Measurements from ENCODE around the gene MTIF2.
"Not testable (repeated sequence)": the region's sequence is repeated elsewhere in the genome, so short reads cannot be mapped to it uniquely, and the experiment has no call there.

MTIF2 gene

GRCh38 chr2:55268907-55269644 is at the start of gene MTIF2:
Gene MTIF2 (minus strand): TSS chr2:55269231. CDS start chr2:55263858, 5,373 bp downstream.
- peak; percentile 97 to 98 (median 97) for DNase-seq

GRCh38 chr2:55314985-55315384 is 46.0 kb upstream of the MTIF2 start:
- no peak for DNase-seq

DNA sequence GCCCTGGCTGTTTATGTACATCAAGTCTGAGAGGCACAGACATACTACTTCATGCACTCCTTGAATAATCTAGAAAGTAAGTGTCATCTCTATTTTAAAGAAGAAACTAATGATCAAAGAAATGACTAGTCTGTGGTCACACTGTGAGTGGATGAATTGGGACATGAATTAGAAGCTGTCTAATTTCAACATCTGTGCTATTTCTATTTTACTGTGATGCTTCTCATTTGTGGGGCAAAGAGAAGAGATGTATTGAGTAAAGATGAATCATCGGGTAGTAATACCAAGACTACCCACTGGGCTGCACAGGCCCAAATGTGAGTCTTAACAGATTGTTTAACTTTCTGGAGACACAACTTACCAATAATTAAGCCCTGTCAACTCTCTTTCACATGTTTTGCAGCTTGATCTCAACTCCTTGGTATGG is 42.4 kb upstream of the MTIF2 start:
- DNase-seq = no peak

DNA sequence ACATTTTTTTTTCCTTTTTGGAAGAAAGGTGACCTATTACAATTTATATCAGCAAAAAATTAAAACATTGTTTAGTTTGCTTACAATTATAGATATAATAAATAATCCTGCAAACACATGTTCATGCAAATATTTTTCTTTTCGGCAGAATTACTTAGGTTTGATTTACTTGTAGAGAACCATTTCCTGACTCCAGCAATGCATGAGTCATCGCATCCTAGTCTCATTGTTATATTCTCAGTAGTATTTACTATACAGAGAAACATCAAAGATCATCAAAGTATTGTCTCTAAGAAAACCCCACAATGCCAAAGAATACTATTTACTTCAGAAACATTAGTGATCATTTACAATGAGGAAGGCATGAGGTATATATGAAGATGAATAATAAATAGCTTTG is 40.4 kb upstream of the MTIF2 start:
- DNase-seq = peak in 1 of 3 experiments; percentile 21

GRCh38 chr2:55302241-55302640 is 33.2 kb upstream of the MTIF2 start:
- no peak for DNase-seq

GRCh38 chr2:55301277-55301676 is 32.2 kb upstream of the MTIF2 start:
- DNase-seq = no peak

- DNase-seq = peak in 2 of 3 experiments; percentile 41 to 83
Observed at GRCh38 chr2:55296393-55296792, 27.4 kb upstream of the MTIF2 start.

- no peak for DNase-seq
Observed at GRCh38 chr2:55283083-55283482, 14.1 kb upstream of the MTIF2 start.

GRCh38 chr2:55282110-55282917 is 13.3 kb upstream of the MTIF2 start:
- peak; percentile 63 to 91 (median 77) for DNase-seq

- not testable (repeated sequence) for DNase-seq
Observed at GRCh38 chr2:55280851-55281546, 12.0 kb upstream of the MTIF2 start.

GRCh38 chr2:55279859-55280424 is 10.9 kb upstream of the MTIF2 start:
- not testable (repeated sequence) for DNase-seq

- peak; percentile 14 to 51 (median 30) for DNase-seq
Observed at GRCh38 chr2:55279214-55279835, 10.3 kb upstream of the MTIF2 start.

DNA sequence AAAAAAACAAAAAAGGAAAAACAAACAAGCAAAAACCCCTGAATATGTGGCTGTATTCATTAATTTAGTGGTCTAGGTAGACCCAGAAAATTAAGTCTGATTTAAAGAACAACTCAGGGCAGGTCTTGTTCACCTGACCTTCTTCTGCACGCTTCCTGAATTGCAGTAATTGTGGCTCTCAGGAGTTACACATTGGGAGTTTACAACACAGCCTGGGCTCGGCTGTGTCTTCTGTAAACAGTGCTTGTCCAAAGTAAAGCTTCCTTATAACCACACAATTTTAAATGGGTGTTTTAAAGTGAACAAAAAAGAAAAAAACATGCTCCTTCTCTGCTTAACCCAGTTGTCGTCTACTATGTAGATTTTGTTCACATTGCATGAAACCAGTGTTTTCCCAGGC is 8.3 kb upstream of the MTIF2 start:
- no peak for DNase-seq

DNA sequence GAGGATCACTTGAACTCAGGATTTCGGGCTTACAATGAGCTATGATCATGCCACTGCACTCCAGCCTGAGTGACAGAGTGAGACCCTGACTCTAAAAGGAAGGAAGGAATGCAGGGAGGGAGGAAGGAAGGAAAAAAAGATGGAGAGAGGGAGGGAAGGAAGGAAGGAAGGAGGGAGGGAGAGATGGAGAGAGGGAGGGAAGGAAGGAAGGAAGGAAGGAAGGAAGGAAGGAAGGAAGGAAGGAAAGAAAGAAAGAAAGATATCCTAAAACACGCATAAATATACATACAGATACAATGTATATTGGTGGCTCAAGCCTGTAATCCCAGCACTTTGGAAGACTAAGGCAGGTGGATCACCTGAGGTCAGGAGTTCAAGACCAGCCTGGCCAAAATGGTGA is 5.3 kb upstream of the MTIF2 start:
- DNase-seq = not testable (repeated sequence)

DNA sequence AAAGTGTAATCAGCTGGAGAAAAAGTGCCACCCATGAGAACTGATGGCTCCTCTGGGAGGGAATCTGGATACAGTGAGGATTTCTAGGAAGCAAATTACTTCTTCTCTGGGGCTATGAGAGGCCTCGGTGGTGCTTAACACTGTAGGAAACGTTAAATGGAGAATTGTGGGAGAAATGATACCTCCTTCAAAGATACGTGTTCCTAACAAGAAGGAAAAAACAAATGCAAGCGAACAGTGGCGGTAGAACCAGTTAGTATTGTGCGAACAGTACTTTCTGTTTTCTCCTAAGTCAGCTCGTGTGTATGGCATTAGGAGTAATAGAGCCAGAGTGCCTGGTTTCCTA is 587 bp upstream of the MTIF2 start:
- DNase-seq = peak; percentile 11 to 75 (median 13)

- DNase-seq = peak in 1 of 3 experiments; percentile 73
Observed at GRCh38 chr2:55268288-55268906, 634 bp downstream of the MTIF2 start.

- DNase-seq = not testable (repeated sequence)
Observed at GRCh38 chr2:55259586-55259985, 9.4 kb downstream of the MTIF2 start.

GRCh38 chr2:55252832-55253231 is 16.2 kb downstream of the MTIF2 start:
- no peak for DNase-seq

GRCh38 chr2:55247025-55247424 is 22.0 kb downstream of the MTIF2 start:
- DNase-seq = peak in 1 of 3 experiments; percentile 11

GRCh38 chr2:55245411-55245810 is 23.6 kb downstream of the MTIF2 start:
- no peak for DNase-seq

GRCh38 chr2:55242617-55243016 is 26.4 kb downstream of the MTIF2 start:
- no peak for DNase-seq

- DNase-seq = not testable (repeated sequence)
Observed at GRCh38 chr2:55241582-55241981, 27.4 kb downstream of the MTIF2 start.
